Esophagus squamous epithelium (tissue), 4 donors: Measurements from ENCODE around the gene NCKAP5.

Experiments used
- POLR2A ChIP-seq, 4 donors: fragments of 450-650 bp; IDR thresholded peaks; one replicate each; pipeline ENCODE4 v1.6.1; 2017; ENCODE audit warnings: antibody characterized with exemption in 4 of 4, mild to moderate bottlenecking in 4 of 4, moderate library complexity in 3 of 4
- TF ChIP-seq, protein P1 (sequence below), 6 experiments: fragments of 450-650 bp in 4 of 6; fragments of 200-600 bp in 2 of 6; sonication (generic) in 2 of 6; IDR thresholded peaks; one replicate each; pipeline ENCODE4 v1.5.1; 2016 to 2019; ENCODE audit warnings: antibody characterized with exemption in 6 of 6, mild to moderate bottlenecking in 4 of 6, moderate library complexity in 4 of 6

DNA sequence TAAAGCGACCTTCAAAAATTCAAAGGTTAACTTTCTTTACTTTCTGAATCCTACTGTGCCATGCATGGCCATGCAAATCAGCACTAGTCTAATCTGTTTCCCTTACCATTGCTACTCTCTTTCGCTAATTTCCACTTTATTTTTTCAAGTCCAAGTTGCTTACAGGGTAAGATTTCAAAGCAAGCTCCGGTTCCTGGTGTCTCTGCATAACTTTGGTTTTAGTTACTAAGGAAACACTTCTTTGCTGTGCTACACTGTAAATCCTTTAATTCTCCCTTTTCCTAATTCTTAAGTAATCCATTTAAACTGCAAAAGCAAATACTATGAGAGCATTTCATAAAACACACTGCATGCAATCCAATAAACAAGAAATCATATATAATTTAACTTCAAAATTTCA, 514.7 kb downstream of the NCKAP5 start:
- TF ChIP-seq, protein P1, sequence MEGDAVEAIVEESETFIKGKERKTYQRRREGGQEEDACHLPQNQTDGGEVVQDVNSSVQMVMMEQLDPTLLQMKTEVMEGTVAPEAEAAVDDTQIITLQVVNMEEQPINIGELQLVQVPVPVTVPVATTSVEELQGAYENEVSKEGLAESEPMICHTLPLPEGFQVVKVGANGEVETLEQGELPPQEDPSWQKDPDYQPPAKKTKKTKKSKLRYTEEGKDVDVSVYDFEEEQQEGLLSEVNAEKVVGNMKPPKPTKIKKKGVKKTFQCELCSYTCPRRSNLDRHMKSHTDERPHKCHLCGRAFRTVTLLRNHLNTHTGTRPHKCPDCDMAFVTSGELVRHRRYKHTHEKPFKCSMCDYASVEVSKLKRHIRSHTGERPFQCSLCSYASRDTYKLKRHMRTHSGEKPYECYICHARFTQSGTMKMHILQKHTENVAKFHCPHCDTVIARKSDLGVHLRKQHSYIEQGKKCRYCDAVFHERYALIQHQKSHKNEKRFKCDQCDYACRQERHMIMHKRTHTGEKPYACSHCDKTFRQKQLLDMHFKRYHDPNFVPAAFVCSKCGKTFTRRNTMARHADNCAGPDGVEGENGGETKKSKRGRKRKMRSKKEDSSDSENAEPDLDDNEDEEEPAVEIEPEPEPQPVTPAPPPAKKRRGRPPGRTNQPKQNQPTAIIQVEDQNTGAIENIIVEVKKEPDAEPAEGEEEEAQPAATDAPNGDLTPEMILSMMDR (IDR thresholded peaks at IDR 0.05), result no peak
- TF ChIP-seq POLR2A (IDR thresholded peaks at IDR 0.05), result no peak
